Endothelial cell of umbilical vein (primary cell): ENCODE measurements around the gene C6. TPM values are rescaled to one million over a fixed set of nuclear protein-coding genes. Genes with fewer than 3 reads are reported as not detected.

ENCODE experiments used
- BruUV-seq: library from RNA; stranded (reverse); fragments of 400-500 nt; replicated peaks from 2 replicates; lab custom pipeline; 2021; lab: Mats Ljungman, UMichigan
- CTCF ChIA-PET: fragments of 300-600, 350-600 bp; sonication (Branson Sonifier 250); formaldehyde crosslinking; loops from one replicate; lab custom pipeline; 2021; ENCODE audit warnings: antibody characterized with exemption, inconsistent platforms; lab: Charles Lee
- POLR2A ChIA-PET: fragments of 300-600, 350-600 bp; sonication (Branson Sonifier 250); formaldehyde crosslinking; loops from one replicate; lab custom pipeline; 2021; ENCODE audit warnings: antibody characterized with exemption, inconsistent platforms; lab: Charles Lee
- DNase-seq: peaks from one replicate; pipeline ENCODE4 v3.0.0-alpha.2; 2011; ENCODE audit warnings: low read depth, low spot score
- FAIRE-seq: peaks from 2 replicates; lab custom pipeline; 2011; peaks lifted over from hg19 to GRCh38; lab: Jason Lieb, UNC
- H2AFZ ChIP-seq: 2 replicates; pipeline ENCODE4 v1.6.0; 2012; ENCODE audit warnings: low read depth, low read length, control low read depth, inconsistent platforms
- H3K27ac ChIP-seq: 2 replicates; pipeline ENCODE4 v1.5.1; 2011; ENCODE audit warnings: low read depth, mild to moderate bottlenecking, control low read depth, low read length, moderate library complexity; ENCODE audit not compliant: insufficient read depth
- H3K27me3 ChIP-seq, 2 experiments: 2 replicates each; pipeline versions ENCODE4 v1.6.0 to v1.6.1; 2011; ENCODE audit warnings: low read length in 2 of 2, mixed read lengths in 1 of 2; ENCODE audit not compliant: control insufficient read depth in 2 of 2, insufficient read depth in 2 of 2
- H3K36me3 ChIP-seq, 2 experiments: 2 replicates in 1 of 2; 3 replicates in 1 of 2; pipeline ENCODE4 v1.5.1; 2011; ENCODE audit warnings: low read length in 2 of 2, mild to moderate bottlenecking in 1 of 2, moderate library complexity in 1 of 2; ENCODE audit not compliant: control insufficient read depth in 2 of 2, insufficient read depth in 2 of 2; ENCODE audit errors: extremely low read depth in 1 of 2
- H3K4me1 ChIP-seq: 3 replicates; pipeline ENCODE4 v1.5.1; 2011; ENCODE audit warnings: mild to moderate bottlenecking, low read length; ENCODE audit not compliant: control insufficient read depth, insufficient read depth; ENCODE audit errors: extremely low read depth
- H3K4me2 ChIP-seq: 2 replicates; pipeline ENCODE4 v1.6.1; 2011; ENCODE audit warnings: low read length, control low read depth, mixed read lengths; ENCODE audit not compliant: insufficient read depth
- H3K4me3 ChIP-seq, 3 experiments: fragments of 200-600 bp in 1 of 3; sonication (generic), shearing (Covaris generic) in 1 of 3; replicated peaks in 1 of 3; 2 replicates each; pipeline ENCODE4 v1.5.1; 2011 to 2016; ENCODE audit warnings: control low read depth in 3 of 3, low read length in 3 of 3, mild to moderate bottlenecking in 2 of 3, inconsistent platforms in 1 of 3, low read depth in 1 of 3, moderate library complexity in 1 of 3; ENCODE audit not compliant: insufficient read depth in 1 of 3
- H3K79me2 ChIP-seq: 2 replicates; pipeline ENCODE4 v1.6.0; 2012; ENCODE audit warnings: low read length, inconsistent platforms; ENCODE audit not compliant: control insufficient read depth, insufficient read depth
- H3K9ac ChIP-seq: replicated peaks from 2 replicates; pipeline ENCODE3; 2011; ENCODE audit warnings: low read length, control low read depth; ENCODE audit not compliant: insufficient read depth; ENCODE audit errors: extremely low read depth
- H3K9me1 ChIP-seq: replicated peaks from 3 replicates; pipeline ENCODE4 v1.6.0; 2011; ENCODE audit warnings: mild to moderate bottlenecking, low read length; ENCODE audit not compliant: control insufficient read depth, insufficient read depth; ENCODE audit errors: extremely low read depth
- H3K9me3 ChIP-seq: replicated peaks from 2 replicates; pipeline ENCODE4 v1.5.1; 2012; ENCODE audit warnings: low read length, inconsistent platforms; ENCODE audit not compliant: control insufficient read depth, insufficient read depth
- H4K20me1 ChIP-seq: replicated peaks from 2 replicates; pipeline ENCODE3; 2011; ENCODE audit warnings: mild to moderate bottlenecking, low read length; ENCODE audit not compliant: control insufficient read depth, insufficient read depth; ENCODE audit errors: extremely low read depth
- EZH2 ChIP-seq: IDR thresholded peaks from 2 replicates; pipeline ENCODE4 v1.6.1; 2012; ENCODE audit warnings: borderline replicate concordance, low read depth, mild to moderate bottlenecking, moderate library complexity, low read length, inconsistent platforms; ENCODE audit not compliant: severe bottlenecking
- FOS ChIP-seq: IDR thresholded peaks from 2 replicates; pipeline ENCODE4 v1.6.1; 2011; ENCODE audit warnings: mild to moderate bottlenecking, low read length, moderate library complexity, borderline replicate concordance; ENCODE audit not compliant: insufficient read depth
- GATA2 ChIP-seq: IDR thresholded peaks from 2 replicates; pipeline ENCODE4 v1.7.0; 2011; ENCODE audit warnings: low read depth, mild to moderate bottlenecking, moderate library complexity, mixed read lengths, low read length; ENCODE audit not compliant: insufficient read length, insufficient read depth
- JUN ChIP-seq: IDR thresholded peaks from 2 replicates; pipeline ENCODE4 v1.6.1; 2011; ENCODE audit warnings: borderline replicate concordance, low read depth; ENCODE audit not compliant: insufficient read length, insufficient read depth
- MYC ChIP-seq: IDR thresholded peaks from one replicate; pipeline ENCODE4 v1.6.1; 2011; ENCODE audit warnings: mild to moderate bottlenecking, low read depth, low read length
- POLR2A ChIP-seq: IDR thresholded peaks from 2 replicates; pipeline ENCODE4 v1.6.1; 2012; ENCODE audit warnings: low read depth, mild to moderate bottlenecking, control low read depth, low read length
- POLR2AphosphoS5 ChIP-seq: IDR thresholded peaks from 2 replicates; pipeline ENCODE4 v1.6.1; 2012; ENCODE audit warnings: low read depth, mild to moderate bottlenecking, control low read depth, low read length, moderate library complexity; ENCODE audit not compliant: insufficient read depth
- dilution Hi-C: fragments of 300-500 bp; cut with MboI; formaldehyde crosslinking; loops from one replicate; pipeline ENCODE4 v1.15.0; 2019; ENCODE audit warnings: low sequenced_read_pairs; ENCODE audit not compliant: extremely low pct_ligation_motif_present
- intact Hi-C: fragments of 100-400 bp; cut with micrococcal nuclease; formaldehyde crosslinking; loops from one replicate; pipeline ENCODE4 v1.10.0; 2022
- polyA plus RNA-seq, 4 experiments: library from polyadenylated mRNA; depleted of rRNA in 3 of 4; stranded (reverse) in 3 of 4; unstranded in 1 of 4; fragments of >200 nt; gene quantifications; 2 replicates each; pipeline versions ENCODE4 v1.2.1 to v1.2.3, GENCODE V29; 2011 to 2012; ENCODE audit warnings: missing spikeins in 1 of 4
- total RNA-seq: library from RNA; stranded (reverse); gene quantifications from 2 replicates; pipeline ENCODE4 v1.2.3, GENCODE V29; 2021
- TF ChIP-seq, protein P1 (sequence below): IDR thresholded peaks from 2 replicates; pipeline ENCODE4 v1.6.1; 2011; ENCODE audit not compliant: insufficient read depth, insufficient read length
- TF ChIP-seq, protein P2 (sequence below), 2 donors: IDR thresholded peaks; 1 replicate in 1 of 2; 2 replicates in 1 of 2; pipeline ENCODE4 v1.5.1; 2011; ENCODE audit warnings: low read length in 2 of 2, mild to moderate bottlenecking in 2 of 2, moderate library complexity in 2 of 2, control low read depth in 1 of 2, inconsistent platforms in 1 of 2, low read depth in 1 of 2; ENCODE audit not compliant: insufficient read depth in 1 of 2; ENCODE audit errors: extremely low read depth in 1 of 2

Gene C6
- total and polyA plus RNA-seq, 2 donors (not counting 3 experiments of a cell fraction or from before 2014, with no cell fraction given), result not detected

DNA sequence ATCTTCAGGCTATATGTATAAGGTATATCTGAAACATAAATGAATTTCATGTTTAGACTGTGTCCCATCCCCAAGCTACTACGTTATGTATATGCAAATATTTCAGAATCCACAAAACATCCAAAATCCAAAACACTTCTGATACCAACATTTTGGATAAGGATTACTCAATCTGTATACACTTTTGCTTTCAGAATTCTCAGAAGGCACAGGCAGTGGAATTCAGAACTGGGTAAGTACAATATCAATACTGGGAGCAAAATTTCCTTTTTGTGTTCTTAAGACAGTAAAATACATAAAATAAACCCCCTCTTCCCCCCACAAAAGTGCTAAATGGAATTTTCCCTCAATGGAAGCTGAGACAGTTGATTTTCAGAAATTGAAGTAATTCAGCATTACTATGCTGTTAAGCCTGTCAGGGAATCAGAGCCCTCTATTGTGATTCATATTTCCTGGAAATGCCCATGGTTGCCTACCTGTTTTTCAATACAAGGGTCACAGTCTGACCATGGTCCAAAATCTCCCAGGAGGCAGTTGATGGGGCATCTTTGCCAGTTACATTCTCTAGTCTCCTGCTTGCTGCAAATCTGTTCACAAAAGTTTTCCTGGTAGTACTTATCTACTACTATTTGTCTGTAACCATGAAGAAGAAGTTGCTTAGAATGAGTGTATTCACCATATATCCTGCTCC, 12.1 kb downstream of the C6 start:
- no peaks in the 10 kb centered on the region for H3K9me3 ChIP-seq
- ChIA-PET CTCF (no interaction called here), POLR2A (no interaction called here)
- H4K20me1 ChIP-seq, result no peaks in the 10 kb centered on the region
- no TSS peak for BruUV-seq
- TF ChIP-seq, protein P1, sequence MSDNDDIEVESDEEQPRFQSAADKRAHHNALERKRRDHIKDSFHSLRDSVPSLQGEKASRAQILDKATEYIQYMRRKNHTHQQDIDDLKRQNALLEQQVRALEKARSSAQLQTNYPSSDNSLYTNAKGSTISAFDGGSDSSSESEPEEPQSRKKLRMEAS, result no peak
- TF ChIP-seq, protein P2, sequence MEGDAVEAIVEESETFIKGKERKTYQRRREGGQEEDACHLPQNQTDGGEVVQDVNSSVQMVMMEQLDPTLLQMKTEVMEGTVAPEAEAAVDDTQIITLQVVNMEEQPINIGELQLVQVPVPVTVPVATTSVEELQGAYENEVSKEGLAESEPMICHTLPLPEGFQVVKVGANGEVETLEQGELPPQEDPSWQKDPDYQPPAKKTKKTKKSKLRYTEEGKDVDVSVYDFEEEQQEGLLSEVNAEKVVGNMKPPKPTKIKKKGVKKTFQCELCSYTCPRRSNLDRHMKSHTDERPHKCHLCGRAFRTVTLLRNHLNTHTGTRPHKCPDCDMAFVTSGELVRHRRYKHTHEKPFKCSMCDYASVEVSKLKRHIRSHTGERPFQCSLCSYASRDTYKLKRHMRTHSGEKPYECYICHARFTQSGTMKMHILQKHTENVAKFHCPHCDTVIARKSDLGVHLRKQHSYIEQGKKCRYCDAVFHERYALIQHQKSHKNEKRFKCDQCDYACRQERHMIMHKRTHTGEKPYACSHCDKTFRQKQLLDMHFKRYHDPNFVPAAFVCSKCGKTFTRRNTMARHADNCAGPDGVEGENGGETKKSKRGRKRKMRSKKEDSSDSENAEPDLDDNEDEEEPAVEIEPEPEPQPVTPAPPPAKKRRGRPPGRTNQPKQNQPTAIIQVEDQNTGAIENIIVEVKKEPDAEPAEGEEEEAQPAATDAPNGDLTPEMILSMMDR (IDR thresholded peaks at IDR 0.05; ENCODE audit: extremely low read depth in 1 of 2, insufficient read depth in 1 of 2, low read depth in 1 of 2, low read length in 2 of 2), result no peak
- TF ChIP-seq POLR2AphosphoS5 (no peak), GATA2 (no peak), JUN (no peak), MYC (no peak), FOS (no peak), EZH2 (no peak), POLR2A (no peak)
- no peaks in the 10 kb centered on the region for H3K27me3 ChIP-seq
- DNase-seq, result no peak
- H3K4me1 ChIP-seq, result no peaks in the 10 kb centered on the region
- dilution Hi-C loops, result no loop called here
- H3K4me3 ChIP-seq, result no peak overlapping the region
- H3K9ac ChIP-seq, result no peak overlapping the region
- no peaks in the 10 kb centered on the region for H3K36me3 ChIP-seq
- no peaks in the 10 kb centered on the region for H3K79me2 ChIP-seq
- no peak overlapping the region for H2AFZ ChIP-seq
- H3K4me2 ChIP-seq, result no peak overlapping the region
- H3K9me1 ChIP-seq, result no peaks in the 10 kb centered on the region
- intact Hi-C loops, result no loop called here
- no peak for FAIRE-seq
- no peak overlapping the region for H3K27ac ChIP-seq
